Ammon's horn (tissue), 1 donor: ENCODE measurements around the gene RALGDS.

Experiments
- DNase-seq: peaks from one replicate; pipeline ENCODE4 v3.0.0-alpha.2; 2016; ENCODE audit warnings: low spot score

Gene RALGDS

DNA sequence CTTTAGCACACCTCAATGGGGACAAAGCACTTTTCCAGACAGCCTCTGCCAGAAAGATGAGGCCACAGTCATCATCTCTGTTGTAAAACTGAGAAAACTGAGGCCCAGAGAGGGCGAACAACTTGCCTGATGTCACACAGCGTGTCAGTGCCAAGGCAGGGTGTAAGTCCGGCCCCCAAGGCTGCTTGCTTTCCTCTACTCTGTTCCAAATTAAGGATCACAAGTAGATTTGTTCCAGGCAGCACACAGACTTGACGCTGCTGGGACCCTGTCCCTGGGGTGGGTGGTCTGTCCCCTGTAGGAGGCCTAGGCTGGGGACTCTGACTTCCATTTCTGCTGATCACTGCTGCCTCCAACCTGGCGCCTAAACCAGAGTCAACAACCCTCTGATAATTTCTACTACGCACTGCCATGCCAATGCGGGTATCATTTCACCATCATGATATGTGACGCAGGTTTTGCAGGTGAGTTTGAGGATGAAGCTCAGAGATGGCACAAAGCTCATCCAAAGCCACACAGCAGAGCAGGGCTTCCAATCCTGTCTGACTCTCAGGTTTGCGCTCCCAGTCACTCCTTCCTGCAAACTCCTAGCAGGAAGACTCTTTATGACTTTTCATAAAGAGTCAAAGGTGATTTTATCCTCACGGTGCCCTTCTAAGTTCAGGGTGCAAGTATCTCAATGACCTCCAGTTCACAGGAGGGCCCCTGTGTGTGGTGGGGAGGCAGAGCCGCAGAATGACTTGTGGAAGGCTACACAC, 13.5 kb upstream of the RALGDS start:
- no peak for DNase-seq

GRCh38 chr9:133133681-133134387, 12.8 kb upstream of the RALGDS start:
- peak; percentile 87 for DNase-seq

DNA sequence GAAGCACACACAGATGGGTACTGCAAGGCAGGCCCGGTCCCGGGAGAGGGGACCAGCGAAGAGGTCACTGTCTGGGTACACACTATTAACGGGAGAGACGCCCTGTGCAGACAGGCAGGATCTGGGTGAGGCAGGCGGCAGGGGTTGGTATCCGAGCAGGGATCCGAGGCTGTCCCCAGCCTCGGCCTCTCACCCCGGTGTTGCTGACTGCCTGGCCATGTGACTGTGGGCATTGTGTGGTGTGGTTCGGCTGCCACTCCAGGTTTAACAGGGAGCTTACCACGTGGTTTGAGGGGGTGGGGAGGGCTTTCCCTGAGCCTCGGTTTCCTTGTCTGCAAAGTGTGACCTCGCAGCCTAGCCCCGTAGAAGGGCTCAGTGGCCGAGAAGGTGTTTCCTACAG, 11.1 kb upstream of the RALGDS start:
- DNase-seq, result no peak

- no peak for DNase-seq
Measured at GRCh38 chr9:133131506-133131905, 10.5 kb upstream of the RALGDS start.

- no peak for DNase-seq
Measured at GRCh38 chr9:133130685-133131244, 9.7 kb upstream of the RALGDS start.

GRCh38 chr9:133129001-133129795, 8.2 kb upstream of the RALGDS start:
- DNase-seq, result no peak

DNA sequence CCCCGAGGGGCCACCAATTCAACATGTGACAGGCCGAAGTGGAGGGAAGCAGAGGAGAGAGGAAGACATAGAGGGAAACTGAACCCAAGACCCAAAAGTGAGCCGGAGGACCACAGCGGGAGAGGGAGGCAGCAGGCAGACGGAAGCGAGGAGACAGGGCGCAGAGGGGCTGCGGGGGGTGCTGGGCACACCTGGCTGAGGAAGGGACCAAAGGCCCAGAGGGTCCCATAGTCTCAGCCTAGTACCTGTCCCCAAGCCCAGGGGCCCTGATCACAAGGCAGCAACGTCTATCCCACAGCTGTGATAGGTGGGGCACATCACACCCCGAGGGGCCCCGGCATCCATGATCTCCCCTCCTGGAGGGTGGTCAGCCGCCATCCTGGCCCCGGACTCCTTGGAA, 7.1 kb upstream of the RALGDS start:
- DNase-seq, result no peak

DNA sequence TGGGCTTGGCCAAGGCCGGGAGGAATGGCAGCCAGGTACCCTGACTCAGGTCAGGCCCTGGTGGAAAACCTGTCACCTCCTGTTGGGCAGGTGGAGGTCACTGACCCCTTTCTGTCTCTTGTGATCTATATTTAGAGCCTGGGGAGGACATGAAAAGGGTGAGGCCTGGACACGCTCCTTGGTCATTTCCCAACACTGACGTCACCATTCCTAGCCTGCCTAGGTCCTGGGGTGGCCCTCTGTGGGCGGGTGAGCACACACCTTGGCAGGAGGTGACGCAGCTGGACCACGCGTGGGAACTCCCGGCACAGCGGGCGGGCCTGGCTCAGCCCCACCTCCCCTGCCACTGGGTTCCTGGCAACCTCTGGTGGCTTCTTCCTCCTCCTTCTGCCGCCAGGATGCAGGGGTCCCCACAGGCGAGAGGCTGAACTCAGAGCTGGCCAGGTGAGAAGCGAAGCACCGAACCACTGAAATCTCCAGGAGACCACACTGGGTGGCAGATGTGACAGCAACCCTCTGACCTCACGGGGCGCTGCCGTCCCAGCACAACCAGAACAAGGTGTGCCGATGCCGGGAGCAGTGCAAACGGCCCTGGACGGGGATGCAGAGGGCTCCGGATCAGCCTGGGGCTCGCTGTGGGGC, 6.4 kb upstream of the RALGDS start:
- DNase-seq, result no peak

GRCh38 chr9:133126697-133127339, 5.8 kb upstream of the RALGDS start:
- no peak for DNase-seq

DNA sequence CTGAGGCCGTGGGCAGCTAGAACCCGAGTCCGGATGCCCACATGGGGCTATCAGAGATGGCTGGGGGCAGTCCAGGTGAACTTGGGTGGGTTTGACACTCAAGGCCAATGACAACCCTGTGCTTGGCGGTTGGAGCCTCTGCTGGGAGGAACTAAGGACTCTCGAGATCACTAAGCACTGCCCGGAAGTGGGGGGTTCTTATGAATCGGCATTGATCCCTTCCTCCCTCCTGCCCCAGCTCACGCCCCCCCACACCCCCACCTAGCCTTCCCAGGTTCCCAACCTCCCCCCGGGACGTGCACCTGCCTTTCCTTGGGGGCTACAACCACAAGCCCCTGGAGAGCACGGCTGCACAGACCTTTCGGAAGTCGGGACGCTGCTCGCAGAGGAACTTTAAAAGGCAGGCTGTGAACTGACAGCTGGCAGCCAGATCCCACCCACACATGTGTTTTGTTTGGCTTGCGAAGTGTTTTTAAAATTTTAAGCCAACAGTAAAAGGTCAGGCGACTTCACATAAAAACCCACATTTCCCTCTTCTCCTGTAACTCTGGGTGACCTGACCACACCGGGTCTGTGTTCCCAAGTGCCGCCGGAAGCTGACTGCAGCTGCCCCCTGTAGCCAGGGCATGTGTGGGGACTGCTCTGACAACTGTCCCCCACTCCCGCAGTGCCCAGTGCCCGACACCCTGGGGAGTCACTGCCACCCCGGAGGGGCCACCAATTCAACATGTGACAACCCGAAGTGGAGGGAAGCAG, 5.1 kb upstream of the RALGDS start:
- no peak for DNase-seq

GRCh38 chr9:133124907-133125275, 3.9 kb upstream of the RALGDS start:
- no peak for DNase-seq

- DNase-seq, result no peak
Measured at GRCh38 chr9:133124123-133124906, 3.3 kb upstream of the RALGDS start.

DNA sequence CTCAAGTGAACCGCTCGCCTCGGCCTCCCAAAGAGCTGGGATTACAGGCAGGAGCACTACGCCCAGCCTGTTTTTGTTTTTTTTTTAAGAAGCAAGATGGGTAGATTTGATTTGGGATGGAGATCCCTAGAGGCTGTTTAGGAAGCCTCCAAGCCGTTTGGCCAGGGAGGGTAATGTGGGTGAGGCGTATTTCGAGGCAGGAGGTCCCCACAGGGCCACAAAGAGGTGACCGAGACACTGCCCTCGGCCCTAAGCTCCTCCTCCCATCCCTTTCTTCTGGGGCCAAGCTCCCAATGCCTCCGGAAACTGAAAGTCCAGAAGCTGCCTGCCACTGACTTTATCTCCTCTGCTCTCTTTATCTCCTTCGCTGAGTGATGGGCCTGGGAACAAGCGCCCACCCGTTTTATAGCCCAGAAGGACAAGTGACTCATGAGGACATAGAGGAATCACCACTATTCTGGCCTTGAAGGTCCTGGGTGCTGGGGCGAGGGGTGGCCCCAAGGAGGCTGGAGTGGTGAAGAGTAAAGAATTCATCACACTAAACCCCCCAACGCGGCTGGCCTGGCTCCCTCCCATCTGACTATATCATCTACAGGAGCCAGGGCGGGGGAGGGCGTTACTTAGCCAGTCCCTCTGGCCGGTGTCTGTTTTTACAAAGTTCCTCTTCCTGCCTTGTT, 2.0 kb upstream of the RALGDS start:
- no peak for DNase-seq

DNA sequence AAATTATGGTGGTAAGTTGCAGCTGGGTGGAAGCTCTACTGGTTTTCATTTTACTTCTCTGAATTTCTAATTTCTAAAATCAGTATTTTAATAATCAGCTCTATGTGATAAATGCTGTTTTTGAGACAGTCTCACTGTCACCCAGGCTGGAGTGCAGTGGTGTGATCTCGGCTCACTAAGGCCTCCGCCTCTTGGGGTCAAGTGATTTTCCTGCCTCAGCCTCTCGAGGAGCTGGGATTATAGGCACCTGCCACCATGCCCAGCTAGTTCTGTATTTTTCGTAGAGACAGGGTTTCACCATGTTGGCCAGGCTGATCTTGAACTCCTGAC, 1.5 kb upstream of the RALGDS start:
- no peak for DNase-seq

- DNase-seq, result peak; percentile 77
Measured at GRCh38 chr9:133121915-133122550, 993 bp upstream of the RALGDS start.

DNA sequence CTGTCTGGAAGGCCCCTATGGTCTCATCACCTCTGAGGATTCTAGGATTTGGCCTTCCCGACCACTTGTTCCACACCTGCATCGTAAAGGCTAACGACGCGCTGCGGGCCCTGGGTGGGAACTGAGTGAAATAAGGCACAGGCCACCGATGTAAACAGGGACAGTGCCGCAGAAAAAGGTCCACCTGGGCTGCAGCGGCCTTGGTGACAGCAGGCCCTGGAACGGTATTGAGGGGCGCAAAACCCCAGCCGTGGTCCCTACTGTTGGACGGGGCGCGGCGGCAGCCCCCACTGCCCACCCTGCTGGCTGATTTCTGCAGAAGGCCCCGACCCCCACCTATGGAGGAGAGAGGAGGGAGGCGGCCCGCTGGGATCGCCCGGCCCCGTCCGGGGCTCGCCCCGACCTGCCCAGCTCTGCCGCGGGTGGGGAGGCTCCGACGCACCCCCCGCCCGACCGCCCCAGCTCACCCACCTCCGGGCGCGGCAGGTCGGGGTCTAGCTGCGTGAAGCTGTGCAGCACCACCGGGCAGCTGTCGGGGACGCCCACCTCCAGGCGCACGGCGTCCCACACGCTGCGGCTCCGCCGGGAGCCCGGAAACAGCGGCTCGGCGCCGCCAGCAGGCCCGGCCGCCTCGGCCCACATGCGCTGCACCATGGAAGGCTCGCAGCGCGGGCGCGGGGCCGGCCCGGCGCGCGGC, 391 bp downstream of the RALGDS start:
- DNase-seq, result no peak

- DNase-seq, result no peak
Measured at GRCh38 chr9:133119846-133120500, 1.1 kb downstream of the RALGDS start.
